Measurements from ENCODE around the gene SMG9.

- TF ChIP-seq CTCF (IDR thresholded peaks at IDR 0.05; ENCODE audit: low read depth, low read length, missing input control) (no peak), TAF1 (conservative IDR thresholded peaks at IDR 0.05) (no peak), SP1 (IDR thresholded peaks at IDR 0.05) (no peak), RAD21 (IDR thresholded peaks at IDR 0.05) (no peak), JUND (IDR thresholded peaks at IDR 0.05) (no peak), HNF4A (conservative IDR thresholded peaks at IDR 0.05) (no peak), GABPA (IDR thresholded peaks at IDR 0.05 in 1 of 2, conservative IDR thresholded peaks at IDR 0.05 in 1 of 2) (no peak)
- TF ChIP-seq, protein P1, sequence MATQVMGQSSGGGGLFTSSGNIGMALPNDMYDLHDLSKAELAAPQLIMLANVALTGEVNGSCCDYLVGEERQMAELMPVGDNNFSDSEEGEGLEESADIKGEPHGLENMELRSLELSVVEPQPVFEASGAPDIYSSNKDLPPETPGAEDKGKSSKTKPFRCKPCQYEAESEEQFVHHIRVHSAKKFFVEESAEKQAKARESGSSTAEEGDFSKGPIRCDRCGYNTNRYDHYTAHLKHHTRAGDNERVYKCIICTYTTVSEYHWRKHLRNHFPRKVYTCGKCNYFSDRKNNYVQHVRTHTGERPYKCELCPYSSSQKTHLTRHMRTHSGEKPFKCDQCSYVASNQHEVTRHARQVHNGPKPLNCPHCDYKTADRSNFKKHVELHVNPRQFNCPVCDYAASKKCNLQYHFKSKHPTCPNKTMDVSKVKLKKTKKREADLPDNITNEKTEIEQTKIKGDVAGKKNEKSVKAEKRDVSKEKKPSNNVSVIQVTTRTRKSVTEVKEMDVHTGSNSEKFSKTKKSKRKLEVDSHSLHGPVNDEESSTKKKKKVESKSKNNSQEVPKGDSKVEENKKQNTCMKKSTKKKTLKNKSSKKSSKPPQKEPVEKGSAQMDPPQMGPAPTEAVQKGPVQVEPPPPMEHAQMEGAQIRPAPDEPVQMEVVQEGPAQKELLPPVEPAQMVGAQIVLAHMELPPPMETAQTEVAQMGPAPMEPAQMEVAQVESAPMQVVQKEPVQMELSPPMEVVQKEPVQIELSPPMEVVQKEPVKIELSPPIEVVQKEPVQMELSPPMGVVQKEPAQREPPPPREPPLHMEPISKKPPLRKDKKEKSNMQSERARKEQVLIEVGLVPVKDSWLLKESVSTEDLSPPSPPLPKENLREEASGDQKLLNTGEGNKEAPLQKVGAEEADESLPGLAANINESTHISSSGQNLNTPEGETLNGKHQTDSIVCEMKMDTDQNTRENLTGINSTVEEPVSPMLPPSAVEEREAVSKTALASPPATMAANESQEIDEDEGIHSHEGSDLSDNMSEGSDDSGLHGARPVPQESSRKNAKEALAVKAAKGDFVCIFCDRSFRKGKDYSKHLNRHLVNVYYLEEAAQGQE (IDR thresholded peaks at IDR 0.05), result no peak
Measured at GRCh38 chr19:43711751-43712355, 42.9 kb downstream of the SMG9 start.
